ENCODE measurements around the gene SLC25A10. TPM values are rescaled to one million over a fixed set of nuclear protein-coding genes. Genes with fewer than 3 reads are reported as not detected.

SLC25A10 gene
- total and polyA plus RNA-seq, 4 donors = 6.1 to 15.2 (median 12.2) TPM

DNA sequence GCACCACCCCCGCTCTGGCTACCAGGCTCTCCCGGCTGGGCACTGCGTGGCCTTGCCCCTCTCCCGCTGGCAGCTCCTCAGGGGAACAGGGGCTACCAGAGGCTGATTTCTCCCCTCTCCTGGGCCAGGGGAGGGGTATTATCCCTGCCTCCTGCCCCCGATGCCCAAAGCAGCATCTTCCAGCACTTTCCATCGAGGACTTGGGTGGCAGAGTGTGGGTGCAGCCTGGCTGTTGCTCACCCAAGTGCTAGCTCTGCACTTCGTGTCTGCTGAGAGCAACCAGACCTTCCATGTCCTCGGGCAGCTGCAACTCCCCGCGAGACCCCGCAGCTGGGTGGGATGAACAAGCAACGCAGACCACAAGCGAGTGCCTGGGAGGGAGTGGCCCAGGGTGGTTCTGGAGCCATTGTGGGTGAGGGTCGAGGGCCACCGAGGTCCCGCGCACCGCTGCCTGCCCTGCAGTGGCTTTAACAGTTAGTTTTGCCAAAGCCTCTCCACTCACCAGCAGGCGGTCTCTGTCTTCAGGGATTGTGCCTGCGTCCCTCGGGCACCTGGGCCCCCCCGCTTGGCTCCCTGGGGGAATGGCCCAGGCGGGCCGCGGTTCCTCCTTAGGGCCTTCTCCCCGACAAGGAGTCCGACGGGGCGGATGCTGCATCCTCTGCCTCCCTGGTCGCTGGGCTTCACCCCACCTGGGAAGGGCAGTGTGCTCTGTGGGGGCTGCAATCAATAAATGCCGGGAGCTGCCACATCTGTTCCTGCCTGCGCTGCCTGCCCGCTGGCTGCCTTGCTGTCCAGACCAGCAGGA is 8.4 kb downstream of the SLC25A10 start:
- H3K4me1 ChIP-seq (ENCODE audit: control insufficient read depth, insufficient read depth, low read length) = peaks cover 29% of the 10 kb centered on the region
- no peaks in the 10 kb centered on the region for H3K27me3 ChIP-seq (ENCODE audit: control insufficient read depth, insufficient read depth, low read length)
- WGBS (ENCODE audit: insufficient coverage) = 75% methylated on average over 33 of the region's 33 CpGs
- H3K27ac ChIP-seq (ENCODE audit: low read depth, low read length) = no peak overlapping the region
- no peak overlapping the region for H3K4me3 ChIP-seq (ENCODE audit: low read depth, low read length)
- DNase-seq (ENCODE audit: low read depth in 4 of 6, low spot score in 6 of 6) = no peak
- H3K36me3 ChIP-seq (ENCODE audit: control insufficient read depth, insufficient read depth, low read length) = peaks cover 53% of the 10 kb centered on the region
- no peaks in the 10 kb centered on the region for H3K9me3 ChIP-seq (ENCODE audit: control insufficient read depth, insufficient read depth, low read length)

- Histone ChIP-seq H3K4me1 (ENCODE audit: control insufficient read depth, insufficient read depth, low read length) (peaks cover 29% of the 10 kb centered on the region), H3K27me3 (ENCODE audit: control insufficient read depth, insufficient read depth, low read length) (no peaks in the 10 kb centered on the region), H3K27ac (ENCODE audit: low read depth, low read length) (no peak overlapping the region), H3K9me3 (ENCODE audit: control insufficient read depth, insufficient read depth, low read length) (no peaks in the 10 kb centered on the region), H3K4me3 (ENCODE audit: low read depth, low read length) (no peak overlapping the region), H3K36me3 (ENCODE audit: control insufficient read depth, insufficient read depth, low read length) (peaks cover 33% of the 10 kb centered on the region)
- WGBS (ENCODE audit: insufficient coverage) = 72% methylated on average over 6 of the region's 10 CpGs
- DNase-seq (ENCODE audit: low read depth in 4 of 6, low spot score in 6 of 6) = peak in 1 of 6 donors; percentile 47
These were observed 10.4 kb downstream of the SLC25A10 start for GRCh38 chr17:81722184-81723120.

DNA sequence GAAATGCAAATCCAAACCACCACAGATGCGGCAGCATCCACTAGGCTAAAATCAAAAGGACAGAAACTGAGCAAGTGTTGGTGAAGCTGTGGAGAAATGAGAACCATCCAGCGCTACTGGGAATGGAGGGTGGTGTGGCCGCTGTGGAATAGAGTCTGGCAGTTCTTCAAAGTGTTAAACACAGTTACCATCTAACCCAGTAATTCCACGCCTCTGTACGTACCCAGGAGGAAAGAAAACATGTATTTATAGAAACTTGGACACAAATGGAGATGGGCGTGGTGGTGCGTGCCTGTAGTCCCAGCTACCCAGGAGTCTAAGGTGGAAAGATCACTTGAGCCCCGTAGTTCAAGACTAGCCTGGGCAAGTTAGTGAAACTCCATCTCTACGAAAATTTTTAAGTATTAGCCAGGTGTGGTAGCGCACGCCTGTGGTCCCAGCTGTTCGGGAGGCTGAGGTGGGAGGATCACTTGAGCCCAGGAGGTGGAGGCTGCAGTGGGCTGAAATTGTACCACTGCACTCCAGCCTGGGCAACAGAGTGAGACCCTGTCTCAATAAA is 11.6 kb downstream of the SLC25A10 start:
- Histone ChIP-seq H3K4me3 (ENCODE audit: low read depth, low read length) (no peak overlapping the region), H3K27me3 (ENCODE audit: control insufficient read depth, insufficient read depth, low read length) (no peaks in the 10 kb centered on the region), H3K4me1 (ENCODE audit: control insufficient read depth, insufficient read depth, low read length) (peaks cover 29% of the 10 kb centered on the region), H3K27ac (ENCODE audit: low read depth, low read length) (no peak overlapping the region), H3K36me3 (ENCODE audit: control insufficient read depth, insufficient read depth, low read length) (peaks cover 22% of the 10 kb centered on the region), H3K9me3 (ENCODE audit: control insufficient read depth, insufficient read depth, low read length) (no peaks in the 10 kb centered on the region)
- 92% methylated on average over 7 of the region's 12 CpGs for WGBS (ENCODE audit: insufficient coverage)
- DNase-seq (ENCODE audit: low read depth in 4 of 6, low spot score in 6 of 6) = no peak

DNA sequence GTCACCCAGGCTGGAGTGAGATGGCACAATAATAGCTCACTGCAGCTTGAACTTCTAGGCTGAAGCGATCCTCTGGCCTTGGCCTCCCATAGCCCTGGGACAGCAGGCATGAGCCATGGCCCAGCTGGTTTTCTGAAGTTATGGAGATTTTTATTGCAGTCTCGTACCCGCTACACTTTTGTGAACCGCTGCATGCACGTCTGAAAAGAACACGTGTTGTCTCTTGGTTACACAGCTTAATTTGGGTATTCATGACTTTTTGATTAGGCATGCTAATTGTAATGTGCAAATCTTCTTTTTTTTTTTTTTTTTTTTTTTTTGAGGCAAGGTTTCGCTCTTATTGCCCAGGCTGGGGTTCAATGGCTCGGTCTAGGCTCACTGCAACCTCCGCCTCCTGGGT is 13.4 kb downstream of the SLC25A10 start:
- no peaks in the 10 kb centered on the region for H3K9me3 ChIP-seq (ENCODE audit: control insufficient read depth, insufficient read depth, low read length)
- no peaks in the 10 kb centered on the region for H3K27me3 ChIP-seq (ENCODE audit: control insufficient read depth, insufficient read depth, low read length)
- H3K4me1 ChIP-seq (ENCODE audit: control insufficient read depth, insufficient read depth, low read length) = peaks cover 21% of the 10 kb centered on the region
- H3K4me3 ChIP-seq (ENCODE audit: low read depth, low read length) = no peak overlapping the region
- DNase-seq (ENCODE audit: low read depth in 4 of 6, low spot score in 6 of 6) = no peak
- H3K27ac ChIP-seq (ENCODE audit: low read depth, low read length) = no peak overlapping the region
- peaks cover 9% of the 10 kb centered on the region for H3K36me3 ChIP-seq (ENCODE audit: control insufficient read depth, insufficient read depth, low read length)
- 76% methylated on average over 6 of the region's 9 CpGs for WGBS (ENCODE audit: insufficient coverage)

DNA sequence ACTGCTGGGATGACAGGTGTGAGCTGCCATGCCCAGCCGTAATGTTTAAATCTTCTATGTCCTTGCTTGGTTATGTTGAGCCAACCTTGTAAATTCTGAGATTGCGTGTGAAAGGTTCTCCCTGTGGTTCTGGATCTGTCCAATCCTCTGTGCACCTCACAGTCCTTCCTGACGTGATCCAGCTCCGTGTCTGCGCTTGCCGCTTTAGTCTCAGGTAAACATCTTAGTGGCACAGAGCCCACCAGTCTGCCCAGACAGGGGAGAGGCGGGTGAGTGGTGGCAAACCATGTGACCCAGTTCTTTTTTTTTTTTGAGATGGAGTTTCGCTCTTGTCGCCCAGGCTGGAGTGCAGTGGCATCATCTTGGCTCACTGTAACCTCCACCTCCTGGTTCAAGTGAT is 13.9 kb downstream of the SLC25A10 start:
- H3K27ac ChIP-seq (ENCODE audit: low read depth, low read length) = no peak overlapping the region
- H3K9me3 ChIP-seq (ENCODE audit: control insufficient read depth, insufficient read depth, low read length) = no peaks in the 10 kb centered on the region
- H3K4me1 ChIP-seq (ENCODE audit: control insufficient read depth, insufficient read depth, low read length) = peaks cover 21% of the 10 kb centered on the region
- H3K36me3 ChIP-seq (ENCODE audit: control insufficient read depth, insufficient read depth, low read length) = peaks cover 3% of the 10 kb centered on the region
- DNase-seq (ENCODE audit: low read depth in 4 of 6, low spot score in 6 of 6) = no peak
- no peaks in the 10 kb centered on the region for H3K27me3 ChIP-seq (ENCODE audit: control insufficient read depth, insufficient read depth, low read length)
- H3K4me3 ChIP-seq (ENCODE audit: low read depth, low read length) = no peak overlapping the region
- 86% methylated on average over 6 of the region's 9 CpGs for WGBS (ENCODE audit: insufficient coverage)

DNA sequence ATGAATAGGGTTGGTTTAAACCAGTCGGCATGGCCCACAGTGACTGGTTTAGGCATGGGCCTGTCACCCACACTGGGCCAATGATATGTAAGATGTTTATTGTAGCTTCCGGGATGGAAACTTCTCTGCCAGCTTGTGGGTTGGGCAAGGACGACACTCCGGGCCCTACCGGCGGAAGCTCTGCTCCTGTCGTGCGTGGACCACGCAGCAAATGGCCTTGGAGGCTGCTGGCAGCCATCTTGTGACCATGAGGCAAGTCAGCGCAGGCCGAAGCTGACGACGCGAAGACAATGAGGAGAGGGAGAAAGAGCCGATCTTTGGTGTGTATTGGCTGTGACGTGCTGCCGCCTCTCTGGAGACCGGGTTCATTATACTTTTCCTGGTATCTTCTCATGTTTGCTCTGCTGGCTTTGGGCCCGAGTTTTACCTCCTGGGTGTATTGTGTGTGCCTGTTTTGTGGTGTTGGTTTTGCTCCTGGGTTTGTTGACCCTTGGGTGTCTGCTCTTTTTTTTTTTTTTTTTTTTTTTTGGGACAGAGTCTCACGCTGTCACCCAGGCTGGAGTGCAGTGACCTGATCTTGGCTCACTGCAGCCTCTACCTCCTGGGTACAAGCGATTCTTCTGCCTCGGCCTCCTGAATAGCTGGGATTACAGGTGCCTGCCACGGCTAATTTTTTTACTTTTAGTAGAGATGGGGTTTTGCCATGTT is 15.4 kb downstream of the SLC25A10 start:
- no peak for DNase-seq (ENCODE audit: low read depth in 4 of 6, low spot score in 6 of 6)
- no peak overlapping the region for H3K4me3 ChIP-seq (ENCODE audit: low read depth, low read length)
- H3K4me1 ChIP-seq (ENCODE audit: control insufficient read depth, insufficient read depth, low read length) = peaks cover 26% of the 10 kb centered on the region
- no peak overlapping the region for H3K27ac ChIP-seq (ENCODE audit: low read depth, low read length)
- H3K27me3 ChIP-seq (ENCODE audit: control insufficient read depth, insufficient read depth, low read length) = no peaks in the 10 kb centered on the region
- 90% methylated on average over 22 of the region's 23 CpGs for WGBS (ENCODE audit: insufficient coverage)
- H3K9me3 ChIP-seq (ENCODE audit: control insufficient read depth, insufficient read depth, low read length) = no peaks in the 10 kb centered on the region
- no peaks in the 10 kb centered on the region for H3K36me3 ChIP-seq (ENCODE audit: control insufficient read depth, insufficient read depth, low read length)

DNA sequence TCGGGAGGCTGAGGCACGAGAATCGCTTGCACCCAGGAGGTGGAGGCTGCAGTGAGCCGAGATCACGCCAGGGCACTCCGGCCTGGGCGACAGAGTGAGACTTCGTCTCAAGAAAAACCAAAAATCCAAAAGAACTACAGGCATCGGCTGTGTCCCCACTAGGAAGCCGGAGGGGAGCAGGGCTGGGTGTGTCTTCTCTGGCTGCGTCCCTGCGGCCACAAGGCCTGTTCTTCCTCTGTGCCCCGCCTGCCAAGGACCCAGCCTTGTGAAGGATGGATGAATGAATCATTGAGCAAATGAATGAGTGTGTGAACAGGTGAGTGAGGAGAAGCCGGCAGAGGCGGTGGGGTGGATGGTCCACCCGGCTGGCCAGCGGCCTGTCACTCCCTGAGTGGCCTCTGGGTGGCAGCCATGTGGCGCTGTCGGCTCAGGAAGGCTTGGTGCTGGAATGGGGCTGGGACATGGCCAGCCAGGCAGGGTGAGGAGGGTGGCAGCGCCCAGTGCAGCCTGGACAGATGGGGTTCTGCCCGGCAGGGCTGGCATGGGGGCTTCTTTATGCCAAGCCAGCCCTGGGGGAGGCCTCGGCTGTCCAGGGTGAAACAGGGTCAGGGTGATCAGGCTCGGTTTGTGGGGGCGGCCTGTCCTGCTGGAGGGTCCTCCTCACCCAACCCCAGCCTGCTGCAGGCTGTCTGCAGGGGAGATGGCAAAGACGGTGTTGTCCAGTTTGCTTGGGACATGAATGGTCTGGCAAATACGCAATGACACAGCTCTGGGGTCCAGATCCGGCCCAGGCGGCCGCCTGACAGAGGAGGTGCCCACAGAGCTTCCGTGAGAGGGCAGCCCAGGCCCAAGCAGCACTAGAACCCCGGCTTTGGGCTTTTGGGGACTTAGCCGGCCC is 21.7 kb downstream of the SLC25A10 start:
- H3K4me1 ChIP-seq (ENCODE audit: control insufficient read depth, insufficient read depth, low read length) = peaks cover 46% of the 10 kb centered on the region
- no peaks in the 10 kb centered on the region for H3K36me3 ChIP-seq (ENCODE audit: control insufficient read depth, insufficient read depth, low read length)
- 51% methylated on average over 31 of the region's 32 CpGs for WGBS (ENCODE audit: insufficient coverage)
- no peaks in the 10 kb centered on the region for H3K27me3 ChIP-seq (ENCODE audit: control insufficient read depth, insufficient read depth, low read length)
- H3K9me3 ChIP-seq (ENCODE audit: control insufficient read depth, insufficient read depth, low read length) = no peaks in the 10 kb centered on the region
- no peak overlapping the region for H3K27ac ChIP-seq (ENCODE audit: low read depth, low read length)
- peak in 3 of 6 donors; percentile 45 to 89 (median 85) for DNase-seq (ENCODE audit: low read depth in 4 of 6, low spot score in 6 of 6)
- no peak overlapping the region for H3K4me3 ChIP-seq (ENCODE audit: low read depth, low read length)

GRCh38 chr17:81734405-81735263 is 22.6 kb downstream of the SLC25A10 start:
- no peaks in the 10 kb centered on the region for H3K27me3 ChIP-seq (ENCODE audit: control insufficient read depth, insufficient read depth, low read length)
- H3K4me1 ChIP-seq (ENCODE audit: control insufficient read depth, insufficient read depth, low read length) = peaks cover 46% of the 10 kb centered on the region
- H3K27ac ChIP-seq (ENCODE audit: low read depth, low read length) = no peak overlapping the region
- no peak overlapping the region for H3K4me3 ChIP-seq (ENCODE audit: low read depth, low read length)
- H3K9me3 ChIP-seq (ENCODE audit: control insufficient read depth, insufficient read depth, low read length) = no peaks in the 10 kb centered on the region
- WGBS (ENCODE audit: insufficient coverage) = 78% methylated on average over 34 of the region's 35 CpGs
- no peak for DNase-seq (ENCODE audit: low read depth in 4 of 6, low spot score in 6 of 6)
- no peaks in the 10 kb centered on the region for H3K36me3 ChIP-seq (ENCODE audit: control insufficient read depth, insufficient read depth, low read length)
